ENCODE data around the gene CDH4.

Gene CDH4

DNA sequence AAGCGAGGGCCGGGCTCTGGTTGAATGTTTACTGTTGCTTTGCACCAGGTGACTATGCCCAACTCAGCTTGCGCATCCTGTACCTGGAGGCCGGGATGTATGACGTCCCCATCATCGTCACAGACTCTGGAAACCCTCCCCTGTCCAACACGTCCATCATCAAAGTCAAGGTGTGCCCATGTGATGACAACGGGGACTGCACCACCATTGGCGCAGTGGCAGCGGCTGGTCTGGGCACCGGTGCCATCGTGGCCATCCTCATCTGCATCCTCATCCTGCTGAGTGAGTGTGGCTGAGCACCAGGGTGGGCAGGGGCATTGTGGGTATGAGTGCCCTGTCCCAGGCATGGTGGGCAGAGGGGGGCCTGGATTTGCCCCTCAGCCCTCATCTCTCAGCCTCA lies 677.5 kb downstream of the CDH4 start:
- DNase-seq, result no peak

- peak; percentile 53 for DNase-seq
Observed at GRCh38 chr20:61929971-61930666, 678.1 kb downstream of the CDH4 start.

- DNase-seq, result peak; percentile 55
Observed at GRCh38 chr20:61930776-61931475, 678.9 kb downstream of the CDH4 start.

DNA sequence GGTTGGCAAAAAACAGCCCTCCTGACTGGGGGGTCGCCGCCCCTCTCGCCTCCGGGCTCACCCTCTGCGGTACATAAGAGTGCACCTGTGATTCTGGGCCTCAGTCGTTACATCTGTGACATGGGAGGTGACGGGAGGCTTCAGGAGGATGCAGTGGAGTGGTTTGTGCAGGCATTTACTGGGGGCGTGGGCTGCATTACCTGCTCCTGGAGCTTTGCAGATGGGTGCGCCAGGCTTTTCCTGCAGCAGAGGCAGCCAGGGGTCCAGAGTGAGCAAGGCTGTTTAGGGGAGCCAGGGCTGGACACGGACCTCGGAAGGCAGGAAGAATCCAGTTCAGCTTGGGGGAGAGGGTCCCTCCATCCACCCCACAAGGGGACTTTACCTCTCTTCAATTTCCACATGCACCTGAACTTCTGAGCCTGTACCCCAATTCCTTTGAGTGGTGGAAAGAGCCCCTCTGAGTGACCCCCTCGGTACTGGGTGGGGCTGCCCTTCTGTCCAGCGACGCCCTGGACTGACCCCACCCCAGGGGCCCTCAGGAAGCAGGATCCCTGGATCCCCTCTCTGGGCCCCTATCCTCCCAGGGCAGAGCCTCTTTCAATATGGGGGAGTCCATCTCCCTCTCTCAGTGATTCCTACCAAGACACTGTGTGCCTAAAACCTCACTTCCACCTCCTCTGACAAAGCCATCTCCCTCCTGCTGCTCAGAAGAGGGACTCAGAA lies 679.6 kb downstream of the CDH4 start:
- DNase-seq, result peak; percentile 33

DNA sequence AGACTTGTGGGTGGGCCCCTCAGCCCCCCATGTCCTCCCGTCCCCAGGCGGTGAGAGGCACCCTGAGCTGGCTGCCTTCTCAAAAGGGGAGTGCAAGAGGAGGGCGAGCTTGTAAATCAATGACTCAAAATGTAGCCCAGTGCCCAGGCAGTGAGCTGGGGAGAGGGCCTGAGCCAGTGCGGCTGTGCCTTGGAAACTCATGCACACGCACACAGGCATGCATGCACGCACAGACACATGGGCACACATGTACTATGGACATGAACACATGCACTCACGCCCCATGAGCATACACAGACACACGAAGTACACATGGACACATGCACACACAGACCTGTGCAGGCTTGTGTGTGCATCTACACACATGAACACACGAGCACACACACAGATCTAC lies 680.1 kb downstream of the CDH4 start:
- peak; percentile 43 for DNase-seq

DNA sequence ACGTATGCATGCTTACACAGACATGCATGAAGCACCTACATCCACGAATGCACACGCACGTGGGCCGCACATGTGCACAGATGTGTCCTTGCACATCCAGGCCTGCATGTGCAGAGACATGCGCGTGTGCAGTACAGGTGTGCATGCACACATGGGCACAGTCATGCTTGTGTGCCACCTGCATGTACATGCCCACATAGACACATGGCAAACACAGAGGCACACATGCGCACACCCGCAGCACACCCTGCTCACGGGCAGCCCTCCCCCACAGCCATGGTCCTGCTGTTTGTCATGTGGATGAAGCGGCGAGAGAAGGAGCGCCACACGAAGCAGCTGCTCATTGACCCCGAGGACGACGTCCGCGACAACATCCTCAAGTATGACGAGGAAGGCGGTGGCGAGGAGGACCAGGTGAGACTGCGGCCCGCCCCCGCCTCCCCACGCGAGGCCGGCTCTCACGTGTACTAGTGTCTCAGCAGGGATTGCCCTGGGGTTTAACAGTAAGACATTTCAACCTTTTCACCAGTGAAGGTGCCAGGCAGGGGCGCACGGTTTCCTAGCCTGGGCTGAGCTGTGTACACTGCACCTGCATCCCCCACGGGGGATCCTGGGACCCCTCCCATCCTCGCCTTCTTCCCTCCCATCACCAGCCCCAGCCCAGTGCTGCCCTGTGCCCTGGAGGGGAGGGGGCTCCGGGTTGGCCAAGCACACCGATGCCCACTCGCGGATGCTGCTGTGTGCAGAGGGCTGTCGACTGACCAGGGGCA lies 680.8 kb downstream of the CDH4 start:
- DNase-seq, result peak; percentile 57

GRCh38 chr20:61933481-61933950 lies 681.5 kb downstream of the CDH4 start:
- peak; percentile 50 for DNase-seq

DNA sequence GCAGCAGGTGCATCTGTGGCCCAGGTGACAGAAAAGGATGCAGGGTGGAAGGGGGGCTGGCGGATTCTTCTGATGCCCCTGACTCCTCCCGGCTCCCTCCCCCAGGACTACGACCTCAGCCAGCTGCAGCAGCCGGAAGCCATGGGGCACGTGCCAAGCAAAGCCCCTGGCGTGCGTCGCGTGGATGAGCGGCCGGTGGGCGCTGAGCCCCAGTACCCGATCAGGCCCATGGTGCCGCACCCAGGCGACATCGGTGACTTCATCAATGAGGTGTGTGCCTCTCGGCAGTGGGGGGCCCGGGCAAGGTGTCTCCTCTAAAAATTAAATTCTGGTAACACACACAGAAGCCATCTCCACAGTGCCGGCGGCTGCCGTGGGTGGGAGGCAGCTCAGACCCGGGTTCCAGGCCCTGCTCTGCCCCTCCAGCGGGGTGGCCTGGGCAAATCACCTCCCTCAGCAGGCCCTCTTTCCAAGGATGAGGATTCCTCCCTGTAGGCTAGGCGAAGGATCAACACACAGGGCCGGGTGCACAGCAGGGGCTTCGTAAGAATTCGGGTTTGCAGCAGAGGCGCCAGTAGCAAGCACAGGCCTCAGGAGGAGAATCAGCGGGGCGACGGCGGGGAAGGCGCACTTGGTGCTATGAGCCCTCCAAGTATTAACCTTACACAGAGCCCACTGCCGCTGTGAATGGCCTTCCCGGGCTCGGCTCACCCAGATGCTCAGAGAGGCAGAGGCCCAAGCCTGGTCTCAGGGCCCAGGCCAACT lies 682.1 kb downstream of the CDH4 start:
- DNase-seq, result peak; percentile 56

GRCh38 chr20:61934716-61935530 lies 682.9 kb downstream of the CDH4 start:
- DNase-seq, result peak; percentile 51

- peak; percentile 47 for DNase-seq
Observed at GRCh38 chr20:61935926-61936700, 684.1 kb downstream of the CDH4 start.

GRCh38 chr20:61936701-61937131 lies 684.7 kb downstream of the CDH4 start:
- peak; percentile 44 for DNase-seq

DNA sequence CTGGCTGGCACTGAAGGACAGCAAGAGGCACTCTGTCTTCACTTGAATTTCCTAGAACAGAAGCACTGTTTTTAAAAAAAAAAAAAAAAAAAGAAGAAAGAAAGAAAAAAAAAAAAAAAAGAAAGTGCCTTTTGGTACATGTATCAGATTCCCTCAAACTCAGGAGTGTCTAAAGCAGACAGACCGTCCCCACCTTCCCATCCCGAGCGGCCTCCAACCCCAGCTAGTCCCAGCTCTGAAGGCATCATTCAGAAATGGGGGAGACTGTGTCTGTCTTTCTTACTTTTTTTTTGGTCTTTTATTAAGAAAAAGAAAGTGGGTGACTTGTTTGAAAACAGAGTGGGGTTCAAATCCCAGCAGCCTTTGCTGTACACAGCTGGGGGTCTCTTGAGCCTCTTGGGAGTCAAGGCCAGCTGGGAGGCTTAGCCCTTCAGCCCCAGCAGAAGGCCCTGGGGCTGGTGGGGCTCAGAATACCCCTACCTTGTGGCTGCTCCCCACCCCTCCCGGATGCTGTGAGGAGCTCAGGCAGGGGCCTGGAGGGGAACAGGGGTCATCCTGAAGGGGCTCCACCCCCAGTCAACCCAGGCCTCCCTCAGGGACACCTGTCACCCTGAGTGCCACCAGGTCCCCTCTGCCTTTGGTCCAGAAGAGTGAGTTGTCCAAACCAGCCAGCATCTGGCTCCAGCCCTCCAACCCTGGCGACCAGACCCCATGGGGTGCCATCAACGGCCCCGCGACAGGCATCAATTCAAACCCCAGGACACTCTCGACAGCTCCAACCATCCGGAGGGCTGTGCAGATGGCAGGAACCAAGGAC lies 685.3 kb downstream of the CDH4 start:
- peak; percentile 51 for DNase-seq

DNA sequence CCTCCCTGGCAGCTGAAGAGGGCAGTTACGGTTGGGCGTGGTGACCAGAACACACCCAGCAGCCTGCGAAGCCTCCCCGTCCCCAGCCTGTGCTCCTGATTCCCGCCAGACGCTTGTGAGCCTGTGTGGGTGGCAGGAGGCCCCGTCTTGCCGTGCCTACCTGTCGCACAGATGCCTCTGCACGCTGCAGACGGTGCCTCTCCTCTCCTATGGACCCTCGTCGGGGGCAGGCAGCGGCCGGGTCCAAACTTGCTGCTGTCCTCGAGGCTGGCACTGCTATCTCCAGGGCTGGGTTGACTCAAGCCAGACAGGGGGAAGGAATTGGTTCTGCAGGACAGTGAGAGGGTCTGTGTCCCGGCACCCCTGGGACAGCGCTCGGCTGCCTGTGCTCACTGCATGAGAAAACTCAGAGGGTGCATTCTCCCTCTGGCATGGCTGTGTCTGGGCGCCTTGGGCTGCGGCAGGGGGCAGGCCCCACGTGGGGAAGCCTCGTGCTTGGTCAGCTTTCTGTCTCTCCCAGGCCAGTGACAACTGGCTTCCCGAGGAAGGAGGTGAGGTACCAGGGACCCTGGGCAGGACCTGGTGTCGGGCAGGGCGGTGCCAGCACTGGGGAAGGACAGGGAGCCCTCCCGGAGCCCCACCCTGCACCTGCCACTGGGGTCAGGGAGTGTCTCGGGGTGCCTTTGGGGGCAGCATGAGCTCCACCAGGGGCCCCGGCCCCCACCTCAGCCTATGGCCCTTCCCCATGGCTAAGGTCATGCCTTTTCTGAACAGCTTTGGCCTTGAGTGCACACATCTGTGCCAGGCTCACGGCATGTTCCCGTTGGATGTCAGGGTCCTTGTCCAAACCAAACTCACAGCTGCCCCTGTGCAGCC lies 686.1 kb downstream of the CDH4 start:
- peak; percentile 54 for DNase-seq

- DNase-seq, result peak; percentile 52
Observed at GRCh38 chr20:61938839-61939690, 687.0 kb downstream of the CDH4 start.

GRCh38 chr20:61939691-61940360 lies 687.8 kb downstream of the CDH4 start:
- DNase-seq, result peak; percentile 33

DNA sequence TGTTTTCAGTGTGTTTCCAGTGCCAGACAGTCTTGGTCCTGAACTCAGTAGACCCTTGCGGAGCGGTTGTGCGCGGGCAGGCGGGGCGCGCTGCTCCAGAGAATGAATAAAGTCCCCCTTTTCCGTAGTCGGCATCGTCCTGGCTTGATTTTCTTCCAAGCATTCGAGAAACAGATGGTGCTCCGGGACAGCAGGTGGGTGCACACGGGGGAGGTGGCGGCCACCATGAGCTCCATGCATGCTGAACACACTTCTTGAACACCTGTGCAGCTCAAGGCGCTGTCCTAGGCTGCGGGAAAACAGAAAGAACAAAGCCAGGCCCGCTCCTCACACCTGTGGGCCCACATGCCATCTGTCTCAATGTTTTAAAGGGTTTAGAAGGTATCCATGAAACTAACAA lies 688.4 kb downstream of the CDH4 start:
- DNase-seq, result peak; percentile 51
